GM10266 (cell line): ENCODE data around the gene DMWD.

Source experiments
- DNase-seq: peaks from one replicate; pipeline ENCODE4 v3.0.0; 2012; ENCODE audit errors: extremely low spot score
- TF ChIP-seq, protein P1 (sequence below): IDR thresholded peaks from 2 replicates; pipeline ENCODE4 v1.5.1; 2012; ENCODE audit warnings: mild to moderate bottlenecking, low read depth; ENCODE audit not compliant: control insufficient read depth, insufficient read depth; ENCODE audit errors: missing control alignments

DMWD gene

DNA sequence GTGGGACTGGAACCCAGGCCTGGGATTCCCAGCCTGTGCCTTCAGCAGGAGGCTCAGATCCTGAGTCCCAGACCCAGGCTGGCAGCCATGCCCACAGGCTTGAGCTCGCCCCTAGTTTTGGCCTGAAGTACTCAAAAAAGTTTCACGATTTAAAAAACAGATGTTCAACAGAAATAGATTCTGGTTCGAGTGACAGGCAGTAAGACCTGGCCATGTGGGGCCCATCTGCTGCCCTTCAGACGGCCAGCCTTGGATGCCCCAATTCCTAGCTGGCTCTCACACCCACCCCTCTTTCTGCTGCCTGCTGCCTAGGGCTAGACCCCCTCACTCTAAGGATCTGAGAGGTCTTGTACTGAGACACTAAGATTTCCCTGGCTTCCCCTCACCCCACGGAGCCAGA is 7.5 kb downstream of the DMWD start:
- DNase-seq, result no peak
- TF ChIP-seq, protein P1, sequence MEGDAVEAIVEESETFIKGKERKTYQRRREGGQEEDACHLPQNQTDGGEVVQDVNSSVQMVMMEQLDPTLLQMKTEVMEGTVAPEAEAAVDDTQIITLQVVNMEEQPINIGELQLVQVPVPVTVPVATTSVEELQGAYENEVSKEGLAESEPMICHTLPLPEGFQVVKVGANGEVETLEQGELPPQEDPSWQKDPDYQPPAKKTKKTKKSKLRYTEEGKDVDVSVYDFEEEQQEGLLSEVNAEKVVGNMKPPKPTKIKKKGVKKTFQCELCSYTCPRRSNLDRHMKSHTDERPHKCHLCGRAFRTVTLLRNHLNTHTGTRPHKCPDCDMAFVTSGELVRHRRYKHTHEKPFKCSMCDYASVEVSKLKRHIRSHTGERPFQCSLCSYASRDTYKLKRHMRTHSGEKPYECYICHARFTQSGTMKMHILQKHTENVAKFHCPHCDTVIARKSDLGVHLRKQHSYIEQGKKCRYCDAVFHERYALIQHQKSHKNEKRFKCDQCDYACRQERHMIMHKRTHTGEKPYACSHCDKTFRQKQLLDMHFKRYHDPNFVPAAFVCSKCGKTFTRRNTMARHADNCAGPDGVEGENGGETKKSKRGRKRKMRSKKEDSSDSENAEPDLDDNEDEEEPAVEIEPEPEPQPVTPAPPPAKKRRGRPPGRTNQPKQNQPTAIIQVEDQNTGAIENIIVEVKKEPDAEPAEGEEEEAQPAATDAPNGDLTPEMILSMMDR, result no peak

DNA sequence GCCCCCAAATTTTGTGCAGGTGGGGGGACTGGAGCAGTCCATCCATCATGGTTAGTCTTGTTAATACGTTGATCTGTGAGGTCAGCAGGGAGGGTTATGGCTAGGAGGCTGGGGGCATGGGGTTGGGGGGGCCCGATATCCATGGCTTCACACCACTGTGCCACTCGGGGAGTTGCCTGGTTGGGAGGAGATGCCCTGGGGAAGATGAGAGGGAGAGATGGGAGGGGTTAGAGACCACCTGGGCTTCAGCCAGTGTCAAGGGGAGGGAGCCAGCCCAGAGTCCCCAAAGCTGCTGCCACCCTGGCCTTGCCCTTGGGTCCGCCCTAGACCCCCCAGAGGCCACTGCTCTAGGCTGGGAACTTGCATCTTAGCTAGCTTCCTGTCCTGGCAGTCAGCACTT is 8.5 kb downstream of the DMWD start:
- no peak for DNase-seq
- TF ChIP-seq, protein P1, result no peak

DNA sequence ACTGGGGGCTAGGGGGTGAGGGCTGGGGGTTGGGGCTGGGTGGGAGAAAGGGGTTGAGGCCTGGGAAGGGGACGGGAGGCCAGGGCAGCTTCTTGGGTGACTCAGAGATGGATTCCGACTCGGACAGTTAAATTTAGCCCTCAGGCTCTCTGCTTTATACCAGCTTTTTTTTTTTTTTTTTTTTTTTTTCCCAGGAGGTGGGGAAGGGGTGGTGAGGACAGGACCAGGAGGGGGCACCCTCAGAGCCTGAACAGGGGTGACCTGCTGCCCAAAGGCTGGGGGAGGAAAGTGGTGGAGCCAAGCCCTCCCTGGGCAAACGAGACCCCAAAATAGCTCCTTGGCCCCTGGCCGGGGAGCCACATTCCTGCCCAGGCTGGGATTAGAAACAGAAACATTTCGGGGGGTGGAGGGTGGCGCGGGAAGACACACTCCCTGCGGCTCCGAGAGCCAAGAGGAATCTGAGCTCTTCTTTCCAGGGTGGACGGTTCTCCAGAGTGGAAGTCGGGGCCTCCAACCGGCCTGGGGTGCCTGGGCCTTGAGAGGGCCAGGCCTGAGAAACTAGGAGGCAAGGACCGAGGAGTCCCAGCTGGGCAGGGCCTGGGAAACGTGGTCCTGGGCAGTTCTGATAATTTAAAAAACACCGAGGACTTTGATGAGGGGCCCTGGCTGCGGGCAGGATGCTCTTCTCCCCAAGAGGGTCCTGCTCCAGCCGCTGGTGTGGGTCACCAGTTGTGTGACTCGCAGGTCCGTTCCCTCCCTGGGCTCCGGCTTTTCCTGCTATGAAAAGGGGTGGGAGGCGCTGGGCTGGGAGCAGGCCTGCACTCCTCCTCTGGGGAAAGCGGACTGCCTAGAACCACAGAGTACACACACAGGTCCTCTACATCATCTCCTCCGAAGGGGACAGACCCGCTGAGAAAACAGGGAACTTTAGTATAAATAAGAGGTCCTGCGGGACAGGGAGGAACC is 9.5 kb downstream of the DMWD start:
- no peak for DNase-seq
- TF ChIP-seq, protein P1, result no peak

DNA sequence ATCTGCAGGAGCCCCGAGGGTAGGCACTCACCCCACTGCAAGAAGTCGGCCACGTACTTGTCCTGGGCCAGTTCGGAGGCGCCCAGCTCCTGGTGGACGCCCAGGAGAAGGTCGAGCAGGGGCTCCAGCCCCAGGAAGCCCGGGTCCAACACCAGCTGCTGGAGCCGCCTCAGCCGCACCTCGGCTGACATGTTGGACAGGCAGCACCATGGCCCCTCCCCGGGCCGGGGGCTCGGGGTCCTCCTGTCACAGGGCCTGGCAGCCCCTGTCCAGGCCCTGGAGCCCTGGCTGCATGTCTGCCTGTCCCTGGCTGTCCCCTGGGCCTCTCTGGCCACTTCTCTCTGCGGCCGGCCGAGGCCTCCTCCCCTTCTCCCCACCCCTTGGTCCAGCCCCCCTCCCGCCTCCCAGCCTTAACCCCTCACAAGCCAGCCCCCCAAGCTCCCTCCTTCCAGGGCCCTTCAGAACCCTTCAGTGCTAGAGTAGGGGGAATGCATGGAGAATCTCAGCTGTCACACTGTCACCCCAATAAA is 10.4 kb downstream of the DMWD start, which contains the start of gene DMPK:
Gene DMPK (minus strand): TSS at position 329 of the 530 bp plus-strand sequence. CDS start 138 bp downstream, at position 191.
- TF ChIP-seq, protein P1, result no peak
- no peak for DNase-seq

DNA sequence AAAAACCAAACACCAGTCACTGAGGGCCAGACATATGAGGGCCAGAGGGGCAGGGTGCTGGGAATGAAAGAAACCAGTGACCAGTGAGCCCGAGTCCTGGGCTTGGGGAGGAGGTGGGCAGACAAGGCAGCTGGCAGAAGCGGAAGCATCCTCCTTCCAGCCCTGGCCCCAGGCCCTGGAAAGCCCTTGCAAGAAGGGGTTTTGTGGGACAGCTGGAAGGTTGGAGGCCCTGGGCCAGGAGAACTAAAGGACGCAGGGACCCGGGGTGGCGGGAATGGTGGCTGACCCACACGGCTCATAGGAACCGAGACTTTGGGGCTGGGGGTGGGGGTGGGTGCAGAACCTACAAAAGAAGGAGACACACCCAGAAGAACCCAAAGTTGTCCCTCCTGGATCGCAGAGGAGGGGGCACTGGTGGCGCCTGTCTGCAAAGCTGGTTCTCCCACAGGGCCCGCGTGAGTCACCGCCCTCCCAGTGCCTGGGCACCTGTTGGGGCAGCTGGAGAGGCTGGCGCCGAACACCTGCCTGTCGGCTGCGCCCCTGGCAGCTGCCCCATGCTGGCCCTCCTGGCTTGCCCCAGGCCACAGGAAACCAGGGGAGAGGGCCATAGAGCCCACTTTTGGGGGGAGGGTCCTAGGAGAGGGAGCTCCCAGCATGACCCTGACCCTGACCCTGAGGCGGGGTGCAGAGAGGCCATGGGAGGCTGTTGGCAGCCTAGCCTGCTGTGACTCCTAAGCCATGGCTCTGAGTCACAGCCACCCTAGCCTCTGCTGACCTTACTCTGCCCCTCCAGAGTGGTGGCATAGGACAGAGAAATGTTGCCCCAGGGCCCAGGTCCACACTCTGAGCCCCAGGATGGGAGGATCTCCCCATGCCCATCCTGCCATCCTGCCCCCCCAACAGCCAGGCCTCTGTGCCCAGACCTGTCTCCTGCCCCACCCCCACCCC is 11.2 kb downstream of the DMWD start:
- DNase-seq, result no peak
- TF ChIP-seq, protein P1, result no peak

DNA sequence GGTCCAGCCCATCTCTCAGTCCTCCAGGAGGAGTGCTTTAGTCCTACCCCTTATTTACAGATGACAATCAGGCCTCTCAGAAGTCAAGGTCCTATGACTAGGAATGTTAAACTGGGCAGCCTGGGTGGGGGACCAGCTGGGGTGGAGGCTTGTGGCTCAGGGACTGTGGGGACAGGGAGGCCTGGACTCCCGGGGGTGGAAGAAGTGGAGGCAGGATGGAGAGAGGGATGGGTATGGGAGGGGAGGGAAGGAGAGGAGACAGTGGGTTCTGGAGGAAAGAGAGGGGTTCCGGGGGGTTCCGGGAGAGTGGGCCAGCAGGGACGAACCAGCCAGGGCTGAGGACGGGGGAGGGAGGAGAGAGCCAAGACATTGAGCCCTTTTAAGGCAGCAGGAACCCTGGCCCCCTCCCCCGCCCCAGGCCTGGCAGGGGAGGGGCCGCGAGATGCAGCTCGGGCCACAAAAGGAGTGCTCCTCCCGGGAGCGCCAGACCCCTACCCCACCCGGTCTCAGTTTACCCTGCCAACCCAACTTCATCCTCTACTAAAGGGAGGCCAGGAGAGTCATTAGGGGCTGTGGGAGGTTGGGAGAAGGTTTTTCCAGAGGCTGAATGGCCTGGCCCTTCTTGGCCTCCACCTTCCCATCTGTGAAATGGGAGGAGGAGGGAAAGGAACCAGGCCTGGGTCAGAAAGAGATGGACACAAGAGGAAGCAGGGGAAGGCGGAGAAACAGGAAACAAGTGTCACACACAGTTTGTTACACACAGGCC is 12.0 kb downstream of the DMWD start:
- DNase-seq, result no peak
- TF ChIP-seq, protein P1, result no peak
